ENCODE results near the gene JAKMIP2.
"Not testable (repeated sequence)": the region's sequence is repeated elsewhere in the genome, so short reads cannot be mapped to it uniquely, and the experiment has no call there.

GRCh38 chr5:147827017-147827416, 44.5 kb upstream of the JAKMIP2 start:
- TF ChIP-seq TSHZ2, ISL1 (CRISPR knock-in tag; IDR thresholded peaks at IDR 0.05): not testable (repeated sequence)

Data from SK-N-SH treated with all-trans-retinoic acid at 6 μM for 48 hours (cell line).